ENCODE measurements around the gene GPBP1L1.

DNA sequence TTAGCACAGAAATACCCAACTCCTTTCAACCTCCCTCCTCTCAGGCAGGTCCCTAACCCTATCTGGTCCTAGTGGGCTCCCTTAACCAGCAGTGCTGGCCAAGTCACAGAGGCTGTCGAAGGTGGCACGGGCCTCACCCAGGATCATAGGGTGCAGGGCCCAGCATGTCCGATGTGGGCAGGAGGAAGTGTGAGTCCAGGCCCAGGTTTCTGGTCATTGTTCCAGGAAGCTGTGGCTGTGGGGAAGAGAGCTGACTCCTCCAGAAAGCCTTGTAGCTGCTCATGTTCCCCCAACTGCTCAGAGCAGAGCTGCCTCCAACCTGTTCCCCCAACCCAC, 64.9 kb downstream of the GPBP1L1 start:
- TF ChIP-seq, protein P1, sequence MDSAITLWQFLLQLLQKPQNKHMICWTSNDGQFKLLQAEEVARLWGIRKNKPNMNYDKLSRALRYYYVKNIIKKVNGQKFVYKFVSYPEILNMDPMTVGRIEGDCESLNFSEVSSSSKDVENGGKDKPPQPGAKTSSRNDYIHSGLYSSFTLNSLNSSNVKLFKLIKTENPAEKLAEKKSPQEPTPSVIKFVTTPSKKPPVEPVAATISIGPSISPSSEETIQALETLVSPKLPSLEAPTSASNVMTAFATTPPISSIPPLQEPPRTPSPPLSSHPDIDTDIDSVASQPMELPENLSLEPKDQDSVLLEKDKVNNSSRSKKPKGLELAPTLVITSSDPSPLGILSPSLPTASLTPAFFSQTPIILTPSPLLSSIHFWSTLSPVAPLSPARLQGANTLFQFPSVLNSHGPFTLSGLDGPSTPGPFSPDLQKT (IDR thresholded peaks at IDR 0.05; ENCODE audit: borderline replicate concordance, low read depth, low read length), result no peak
- TF ChIP-seq ZNF121 (tag by site-specific recombination; IDR thresholded peaks at IDR 0.05) (no peak), ZNF777 (tag by site-specific recombination; IDR thresholded peaks at IDR 0.05; ENCODE audit: borderline replicate concordance) (no peak), ZBTB8A (tag by site-specific recombination; IDR thresholded peaks at IDR 0.05) (no peak), ZNF394 (tag by site-specific recombination; IDR thresholded peaks at IDR 0.05; ENCODE audit: borderline replicate concordance) (no peak), SCRT2 (tag by site-specific recombination; IDR thresholded peaks at IDR 0.05) (no peak), KLF10 (tag by site-specific recombination; IDR thresholded peaks at IDR 0.05) (no peak)
- TF ChIP-seq, protein P2, sequence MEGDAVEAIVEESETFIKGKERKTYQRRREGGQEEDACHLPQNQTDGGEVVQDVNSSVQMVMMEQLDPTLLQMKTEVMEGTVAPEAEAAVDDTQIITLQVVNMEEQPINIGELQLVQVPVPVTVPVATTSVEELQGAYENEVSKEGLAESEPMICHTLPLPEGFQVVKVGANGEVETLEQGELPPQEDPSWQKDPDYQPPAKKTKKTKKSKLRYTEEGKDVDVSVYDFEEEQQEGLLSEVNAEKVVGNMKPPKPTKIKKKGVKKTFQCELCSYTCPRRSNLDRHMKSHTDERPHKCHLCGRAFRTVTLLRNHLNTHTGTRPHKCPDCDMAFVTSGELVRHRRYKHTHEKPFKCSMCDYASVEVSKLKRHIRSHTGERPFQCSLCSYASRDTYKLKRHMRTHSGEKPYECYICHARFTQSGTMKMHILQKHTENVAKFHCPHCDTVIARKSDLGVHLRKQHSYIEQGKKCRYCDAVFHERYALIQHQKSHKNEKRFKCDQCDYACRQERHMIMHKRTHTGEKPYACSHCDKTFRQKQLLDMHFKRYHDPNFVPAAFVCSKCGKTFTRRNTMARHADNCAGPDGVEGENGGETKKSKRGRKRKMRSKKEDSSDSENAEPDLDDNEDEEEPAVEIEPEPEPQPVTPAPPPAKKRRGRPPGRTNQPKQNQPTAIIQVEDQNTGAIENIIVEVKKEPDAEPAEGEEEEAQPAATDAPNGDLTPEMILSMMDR (tag by site-specific recombination; IDR thresholded peaks at IDR 0.05), result no peak
- TF ChIP-seq, protein P3, sequence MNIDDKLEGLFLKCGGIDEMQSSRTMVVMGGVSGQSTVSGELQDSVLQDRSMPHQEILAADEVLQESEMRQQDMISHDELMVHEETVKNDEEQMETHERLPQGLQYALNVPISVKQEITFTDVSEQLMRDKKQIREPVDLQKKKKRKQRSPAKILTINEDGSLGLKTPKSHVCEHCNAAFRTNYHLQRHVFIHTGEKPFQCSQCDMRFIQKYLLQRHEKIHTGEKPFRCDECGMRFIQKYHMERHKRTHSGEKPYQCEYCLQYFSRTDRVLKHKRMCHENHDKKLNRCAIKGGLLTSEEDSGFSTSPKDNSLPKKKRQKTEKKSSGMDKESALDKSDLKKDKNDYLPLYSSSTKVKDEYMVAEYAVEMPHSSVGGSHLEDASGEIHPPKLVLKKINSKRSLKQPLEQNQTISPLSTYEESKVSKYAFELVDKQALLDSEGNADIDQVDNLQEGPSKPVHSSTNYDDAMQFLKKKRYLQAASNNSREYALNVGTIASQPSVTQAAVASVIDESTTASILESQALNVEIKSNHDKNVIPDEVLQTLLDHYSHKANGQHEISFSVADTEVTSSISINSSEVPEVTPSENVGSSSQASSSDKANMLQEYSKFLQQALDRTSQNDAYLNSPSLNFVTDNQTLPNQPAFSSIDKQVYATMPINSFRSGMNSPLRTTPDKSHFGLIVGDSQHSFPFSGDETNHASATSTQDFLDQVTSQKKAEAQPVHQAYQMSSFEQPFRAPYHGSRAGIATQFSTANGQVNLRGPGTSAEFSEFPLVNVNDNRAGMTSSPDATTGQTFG (tag by site-specific recombination; IDR thresholded peaks at IDR 0.05; ENCODE audit: borderline replicate concordance), result no peak

Measured in HEK293 (cell line).